Astrocyte (in vitro differentiated cells and primary cell): ENCODE data around the gene C1orf56. TPM values are rescaled to one million over a fixed set of nuclear protein-coding genes. Genes with fewer than 3 reads are reported as not detected.
A peak's percentile ranks its signal among the peaks of the same experiment; 100 is the strongest.

Source experiments
- DNase-seq: peaks from one replicate; pipeline ENCODE4 v3.0.0-alpha.2; 2010; ENCODE audit warnings: low read depth
- FAIRE-seq: peaks from 2 replicates; lab custom pipeline; 2011; peaks lifted over from hg19 to GRCh38; lab: Jason Lieb, UNC
- H2AFZ ChIP-seq: 2 replicates; pipeline ENCODE4 v1.6.0; 2012; ENCODE audit warnings: low read depth, low read length, inconsistent platforms
- H3K27ac ChIP-seq: 2 replicates; pipeline ENCODE4 v1.5.1; 2011; ENCODE audit warnings: low read depth, low read length, inconsistent platforms
- H3K27me3 ChIP-seq: 2 replicates; pipeline ENCODE4 v1.6.0; 2011; ENCODE audit warnings: low read length, inconsistent platforms; ENCODE audit not compliant: insufficient read depth
- H3K36me3 ChIP-seq: 2 replicates; pipeline ENCODE4 v1.5.1; 2011; ENCODE audit warnings: low read length, inconsistent platforms; ENCODE audit not compliant: insufficient read depth
- H3K4me1 ChIP-seq: 2 replicates; pipeline ENCODE4 v1.5.1; 2011; ENCODE audit warnings: low read length, inconsistent platforms; ENCODE audit not compliant: insufficient read depth
- H3K4me2 ChIP-seq: 2 replicates; pipeline ENCODE4 v1.6.0; 2012; ENCODE audit warnings: low read length, inconsistent platforms
- H3K4me3 ChIP-seq: 2 replicates; pipeline ENCODE4 v1.5.1; 2011; ENCODE audit warnings: low read depth, mild to moderate bottlenecking, low read length, inconsistent platforms; ENCODE audit not compliant: insufficient read depth
- H3K79me2 ChIP-seq: 2 replicates; pipeline ENCODE4 v1.6.0; 2012; ENCODE audit warnings: mild to moderate bottlenecking, low read length, inconsistent platforms; ENCODE audit not compliant: insufficient read depth
- H3K9ac ChIP-seq: 2 replicates; pipeline ENCODE4 v1.6.0; 2012; ENCODE audit warnings: mild to moderate bottlenecking, low read length, inconsistent platforms
- H3K9me3 ChIP-seq: 2 replicates; pipeline ENCODE4 v1.5.1; 2012; ENCODE audit warnings: low read depth, mild to moderate bottlenecking, low read length, inconsistent platforms; ENCODE audit not compliant: insufficient read depth
- H4K20me1 ChIP-seq: 2 replicates; pipeline ENCODE4 v1.6.0; 2012; ENCODE audit warnings: low read length, inconsistent platforms; ENCODE audit not compliant: insufficient read depth
- H3K27ac Mint-ChIP-seq: one replicate; pipeline ENCODE4 v1.8.0; 2021; ENCODE audit warnings: mild to moderate bottlenecking, mixed read lengths; ENCODE audit not compliant: unreplicated experiment
- H3K27me3 Mint-ChIP-seq: one replicate; pipeline ENCODE4 v1.8.0; 2021; ENCODE audit warnings: low read depth, mixed read lengths; ENCODE audit not compliant: unreplicated experiment
- H3K36me3 Mint-ChIP-seq: one replicate; pipeline ENCODE4 v1.8.0; 2021; ENCODE audit warnings: low read depth, mixed read lengths; ENCODE audit not compliant: unreplicated experiment
- H3K4me1 Mint-ChIP-seq: one replicate; pipeline ENCODE4 v1.8.0; 2021; ENCODE audit warnings: low read depth, mixed read lengths; ENCODE audit not compliant: unreplicated experiment
- H3K4me3 Mint-ChIP-seq: one replicate; pipeline ENCODE4 v1.8.0; 2021; ENCODE audit warnings: mild to moderate bottlenecking, moderate library complexity, mixed read lengths; ENCODE audit not compliant: unreplicated experiment
- H3K9me3 Mint-ChIP-seq: one replicate; pipeline ENCODE4 v1.8.0; 2021; ENCODE audit warnings: mild to moderate bottlenecking, mixed read lengths; ENCODE audit not compliant: unreplicated experiment
- EZH2 ChIP-seq: IDR thresholded peaks from 2 replicates; pipeline ENCODE4 v1.6.1; 2012; ENCODE audit warnings: mild to moderate bottlenecking, low read length, inconsistent platforms; ENCODE audit not compliant: insufficient read depth
- total RNA-seq: library from RNA; stranded (reverse); gene quantifications from 2 replicates; pipeline ENCODE4 v1.2.1, GENCODE V29; 2021
- TF ChIP-seq, protein P1 (sequence below): IDR thresholded peaks from 2 replicates; pipeline ENCODE4 v1.5.1; 2011; ENCODE audit warnings: low read depth, mild to moderate bottlenecking, inconsistent platforms, low read length, moderate library complexity; ENCODE audit not compliant: insufficient read depth

Gene C1orf56
- total RNA-seq, 1 donor from 2014 or later: 1.3 TPM

DNA sequence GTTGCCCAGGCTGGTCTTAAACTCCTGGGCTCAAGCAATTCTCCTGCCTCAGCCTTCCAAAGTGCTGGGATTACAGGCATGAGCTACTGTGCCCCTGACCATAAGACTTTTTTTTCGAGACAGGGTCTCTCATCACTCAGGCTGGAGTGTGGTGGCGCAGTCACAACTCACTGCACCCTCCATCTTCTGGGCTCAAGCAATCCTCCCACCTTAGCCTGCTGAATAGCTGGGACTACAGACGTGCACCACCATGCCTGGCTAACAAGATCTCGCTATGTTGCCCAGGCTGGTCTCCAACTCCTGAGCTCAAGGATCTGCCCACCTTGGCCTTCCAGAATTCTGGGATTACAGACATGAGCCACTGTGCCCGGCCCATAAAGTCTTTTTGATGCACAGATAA lies 1.9 kb downstream of the C1orf56 start:
- Histone ChIP-seq H3K79me2 (peaks cover 8% of the 10 kb centered on the region), H3K9me3 (no peaks in the 10 kb centered on the region), H3K36me3 (peaks cover 32% of the 10 kb centered on the region), H3K4me1 (peaks cover 11% of the 10 kb centered on the region), H3K27ac (no peak overlapping the region), H3K4me2 (no peak overlapping the region), H4K20me1 (peaks cover 44% of the 10 kb centered on the region), H3K4me3 (no peak overlapping the region), H3K27me3 (no peaks in the 10 kb centered on the region), H3K9ac (no peak overlapping the region), H2AFZ (no peak overlapping the region)
- Mint-ChIP-seq H3K4me3 (peak overlapping the region; percentile 97), H3K27me3 (no peaks in the 10 kb centered on the region), H3K36me3 (peaks cover 11% of the 10 kb centered on the region), H3K9me3 (no peaks in the 10 kb centered on the region), H3K27ac (no peak overlapping the region), H3K4me1 (peaks cover 2% of the 10 kb centered on the region)
- FAIRE-seq: no peak
- no peak for DNase-seq
- TF ChIP-seq EZH2: no peak
- TF ChIP-seq, protein P1, sequence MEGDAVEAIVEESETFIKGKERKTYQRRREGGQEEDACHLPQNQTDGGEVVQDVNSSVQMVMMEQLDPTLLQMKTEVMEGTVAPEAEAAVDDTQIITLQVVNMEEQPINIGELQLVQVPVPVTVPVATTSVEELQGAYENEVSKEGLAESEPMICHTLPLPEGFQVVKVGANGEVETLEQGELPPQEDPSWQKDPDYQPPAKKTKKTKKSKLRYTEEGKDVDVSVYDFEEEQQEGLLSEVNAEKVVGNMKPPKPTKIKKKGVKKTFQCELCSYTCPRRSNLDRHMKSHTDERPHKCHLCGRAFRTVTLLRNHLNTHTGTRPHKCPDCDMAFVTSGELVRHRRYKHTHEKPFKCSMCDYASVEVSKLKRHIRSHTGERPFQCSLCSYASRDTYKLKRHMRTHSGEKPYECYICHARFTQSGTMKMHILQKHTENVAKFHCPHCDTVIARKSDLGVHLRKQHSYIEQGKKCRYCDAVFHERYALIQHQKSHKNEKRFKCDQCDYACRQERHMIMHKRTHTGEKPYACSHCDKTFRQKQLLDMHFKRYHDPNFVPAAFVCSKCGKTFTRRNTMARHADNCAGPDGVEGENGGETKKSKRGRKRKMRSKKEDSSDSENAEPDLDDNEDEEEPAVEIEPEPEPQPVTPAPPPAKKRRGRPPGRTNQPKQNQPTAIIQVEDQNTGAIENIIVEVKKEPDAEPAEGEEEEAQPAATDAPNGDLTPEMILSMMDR: no peak

GRCh38 chr1:151050051-151050688 lies 2.6 kb downstream of the C1orf56 start:
- peaks cover 14% of the 10 kb centered on the region for H3K36me3 Mint-ChIP-seq
- no peaks in the 10 kb centered on the region for H3K9me3 Mint-ChIP-seq
- H3K4me2 ChIP-seq: no peak overlapping the region
- no peaks in the 10 kb centered on the region for H3K27me3 Mint-ChIP-seq
- H3K9ac ChIP-seq: no peak overlapping the region
- peaks cover 6% of the 10 kb centered on the region for H3K4me1 Mint-ChIP-seq
- no peak for TF ChIP-seq EZH2
- TF ChIP-seq, protein P1: no peak
- peak overlapping the region; percentile 97 for H3K4me3 Mint-ChIP-seq
- H3K4me1 ChIP-seq: peaks cover 11% of the 10 kb centered on the region
- H3K9me3 ChIP-seq: no peaks in the 10 kb centered on the region
- no peak overlapping the region for H3K27ac Mint-ChIP-seq
- FAIRE-seq (no peak), DNase-seq (no peak)
- peaks cover 15% of the 10 kb centered on the region for H3K79me2 ChIP-seq
- H2AFZ ChIP-seq: no peak overlapping the region
- no peak overlapping the region for H3K27ac ChIP-seq
- peaks cover 51% of the 10 kb centered on the region for H4K20me1 ChIP-seq
- H3K4me3 ChIP-seq: no peak overlapping the region
- no peaks in the 10 kb centered on the region for H3K27me3 ChIP-seq
- H3K36me3 ChIP-seq: peaks cover 39% of the 10 kb centered on the region

GRCh38 chr1:151051356-151052009 lies 3.9 kb downstream of the C1orf56 start:
- no peak for FAIRE-seq
- H3K27ac ChIP-seq: no peak overlapping the region
- no peaks in the 10 kb centered on the region for H3K27me3 Mint-ChIP-seq
- H2AFZ ChIP-seq: no peak overlapping the region
- H3K4me2 ChIP-seq: no peak overlapping the region
- peaks cover 28% of the 10 kb centered on the region for H3K79me2 ChIP-seq
- no peak overlapping the region for H3K9ac ChIP-seq
- no peaks in the 10 kb centered on the region for H3K9me3 Mint-ChIP-seq
- H3K27ac Mint-ChIP-seq: peak overlapping the region; percentile 26
- H3K27me3 ChIP-seq: no peaks in the 10 kb centered on the region
- no peak for DNase-seq
- H4K20me1 ChIP-seq: peaks cover 64% of the 10 kb centered on the region
- H3K4me1 Mint-ChIP-seq: peaks cover 20% of the 10 kb centered on the region
- TF ChIP-seq EZH2: no peak
- TF ChIP-seq, protein P1: no peak
- H3K36me3 ChIP-seq: peaks cover 51% of the 10 kb centered on the region
- no peak overlapping the region for H3K4me3 ChIP-seq
- H3K4me3 Mint-ChIP-seq: no peak overlapping the region
- H3K9me3 ChIP-seq: no peaks in the 10 kb centered on the region
- H3K36me3 Mint-ChIP-seq: peaks cover 21% of the 10 kb centered on the region
- peaks cover 12% of the 10 kb centered on the region for H3K4me1 ChIP-seq
